ENCODE results near the gene IRF1.

IRF1 gene

GRCh38 chr5:132458651-132459030 is 31.9 kb downstream of the IRF1 start:
- FAIRE-seq (no peak), DNase-seq (ENCODE audit: insufficient read length, low spot score) (no peak)
- no peak for TF ChIP-seq CTCF (IDR thresholded peaks at IDR 0.05; ENCODE audit: insufficient read depth, missing control alignments)

GRCh38 chr5:132458226-132458560 is 32.4 kb downstream of the IRF1 start:
- DNase-seq (ENCODE audit: insufficient read length, low spot score), result no peak
- no peak for TF ChIP-seq CTCF (IDR thresholded peaks at IDR 0.05; ENCODE audit: insufficient read depth, missing control alignments)
- no peak for FAIRE-seq

GRCh38 chr5:132457371-132458225 is 33.0 kb downstream of the IRF1 start:
- TF ChIP-seq CTCF (IDR thresholded peaks at IDR 0.05; ENCODE audit: insufficient read depth, missing control alignments), result no peak
- DNase-seq (ENCODE audit: insufficient read length, low spot score), result no peak
- FAIRE-seq, result no peak

GRCh38 chr5:132456987-132457361 is 33.6 kb downstream of the IRF1 start:
- no peak for DNase-seq (ENCODE audit: insufficient read length, low spot score)
- no peak for TF ChIP-seq CTCF (IDR thresholded peaks at IDR 0.05; ENCODE audit: insufficient read depth, missing control alignments)
- no peak for FAIRE-seq

- no peak for FAIRE-seq
- no peak for TF ChIP-seq CTCF (IDR thresholded peaks at IDR 0.05; ENCODE audit: insufficient read depth, missing control alignments)
- no peak for DNase-seq (ENCODE audit: insufficient read length, low spot score)
Measured at GRCh38 chr5:132456296-132456986, 34.1 kb downstream of the IRF1 start.

- DNase-seq (ENCODE audit: insufficient read length, low spot score), result no peak
- FAIRE-seq, result no peak
Measured at GRCh38 chr5:132455614-132456115, 34.9 kb downstream of the IRF1 start.

More at GRCh38 chr5:132455614-132456115, 34.9 kb downstream of the IRF1 start:
- no peak for TF ChIP-seq CTCF (IDR thresholded peaks at IDR 0.05; ENCODE audit: insufficient read depth, missing control alignments)

All from D721Med (cell line).